Measurements from ENCODE around the gene KRT31. TPM values are rescaled to one million over a fixed set of nuclear protein-coding genes. Genes with fewer than 3 reads are reported as not detected.

Gene KRT31
- not detected in 2 replicates for total RNA-seq

GRCh38 chr17:41396996-41397660 is at the start of gene KRT31:
TSS of gene KRT31 (minus strand) at chr17:41397608. CDS start at chr17:41397539, 69 bp downstream.

GRCh38 chr17:41440531-41441033 is 43.2 kb upstream of the KRT31 start, which contains the start of gene KRT38:
TSS of gene KRT38 (minus strand) at chr17:41440983. CDS start at chr17:41440921, 62 bp downstream.

DNA sequence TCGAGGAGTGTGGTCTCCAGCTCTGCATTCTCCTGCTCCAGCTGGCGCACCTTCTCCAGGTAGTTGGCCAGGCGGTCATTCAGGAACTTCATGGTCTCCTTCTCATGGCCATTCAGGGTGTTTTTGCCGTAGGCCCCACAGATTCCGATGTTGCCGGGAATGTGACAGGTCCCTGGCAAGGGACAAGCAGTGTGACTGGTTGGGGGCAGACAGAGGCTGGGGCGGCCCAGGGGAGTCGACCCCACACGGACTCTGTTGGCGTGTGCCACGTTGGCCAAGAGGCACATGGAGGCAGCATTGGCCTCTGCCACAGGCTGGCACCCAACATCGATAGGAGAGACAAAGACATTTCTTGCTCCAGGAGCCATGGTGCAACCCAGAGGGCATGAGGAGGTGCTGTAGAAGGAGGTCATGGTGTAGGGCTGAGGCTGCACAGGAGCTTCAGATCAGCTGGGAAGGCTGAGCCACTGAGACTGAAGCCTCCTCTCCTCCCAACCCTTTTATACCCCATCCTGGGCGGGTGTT is 26.8 kb upstream of the KRT31 start, which contains the start of gene KRT37:
Gene KRT37 (minus strand): TSS at position 475 of the 525 bp plus-strand sequence. CDS start 62 bp downstream, at position 413.

DNA sequence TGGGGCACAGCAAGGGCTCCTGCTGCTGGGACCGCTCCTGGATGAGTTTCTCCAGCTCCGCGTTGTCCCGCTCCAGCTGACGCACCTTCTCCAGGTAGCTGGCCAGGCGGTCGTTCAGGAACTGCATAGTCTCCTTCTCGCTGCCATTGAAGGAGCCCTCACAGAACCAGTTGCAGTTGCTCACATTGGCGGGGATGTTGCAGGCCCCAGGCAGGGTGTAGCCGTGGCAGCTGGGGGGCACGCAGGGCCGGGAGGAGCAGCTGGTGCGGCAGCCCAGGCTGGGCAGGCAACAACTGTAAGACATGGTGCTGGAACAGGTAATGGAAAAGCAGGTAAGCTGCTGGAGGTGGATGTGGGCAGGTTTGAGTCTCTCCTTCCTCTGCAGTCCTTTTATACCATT is 15.5 kb downstream of the KRT31 start, which contains the start of gene KRT34:
Gene KRT34 (minus strand): TSS at position 364 of the 400 bp plus-strand sequence. CDS start 60 bp downstream, at position 304.

GRCh38 chr17:41369713-41370112 is 27.7 kb downstream of the KRT31 start, which contains the start of gene KRT33B:
TSS of gene KRT33B (minus strand) at chr17:41369813. CDS start at chr17:41369750, 63 bp downstream.

DNA sequence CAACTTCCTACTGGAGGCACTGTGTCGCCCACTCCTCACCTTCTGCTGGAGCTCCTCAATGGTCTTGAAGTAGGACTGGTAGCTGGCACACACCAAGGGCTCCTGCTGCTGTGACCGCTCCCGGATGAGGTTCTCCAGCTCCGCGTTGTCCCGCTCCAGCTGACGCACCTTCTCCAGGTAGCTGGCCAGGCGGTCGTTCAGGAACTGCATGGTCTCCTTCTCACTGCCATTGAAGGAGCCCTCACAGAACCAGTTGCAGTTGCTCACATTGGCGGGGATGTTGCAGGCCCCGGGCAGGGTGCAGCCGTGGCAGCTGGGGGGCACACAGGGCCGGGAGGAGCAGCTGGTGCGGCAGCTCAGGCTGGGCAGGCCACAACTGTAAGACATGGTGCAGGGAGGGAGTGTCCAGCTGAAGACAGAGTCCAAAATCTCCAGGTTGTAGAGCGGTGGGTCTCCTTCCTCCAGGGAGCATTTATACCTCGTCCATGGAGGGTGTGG is 47.0 kb downstream of the KRT31 start, which contains the start of gene KRT33A:
Gene KRT33A (minus strand): TSS at position 448 of the 498 bp plus-strand sequence. CDS start 61 bp downstream, at position 387.

Other genes with a start within 250 kb of the KRT31 start
- gene KRTAP4-5, start 247.8 kb downstream of the KRT31 start, total RNA-seq: not detected in 2 replicates
- gene KRTAP4-4, start 236.9 kb downstream of the KRT31 start, total RNA-seq: not detected in 2 replicates
- gene KRTAP4-3, start 229.4 kb downstream of the KRT31 start, total RNA-seq: not detected in 2 replicates
- gene KRTAP4-2, start 219.4 kb downstream of the KRT31 start, total RNA-seq: not detected in 2 replicates
- gene KRTAP4-1, start 212.7 kb downstream of the KRT31 start, total RNA-seq: not detected in 2 replicates
- not detected in 2 replicates for gene KRTAP9-1, start 207.7 kb downstream of the KRT31 start, total RNA-seq
- gene KRTAP9-2, start 171.0 kb downstream of the KRT31 start, total RNA-seq: not detected in 2 replicates
- not detected in 2 replicates for gene KRTAP9-3, start 165.2 kb downstream of the KRT31 start, total RNA-seq
- gene KRTAP9-8, start 159.6 kb downstream of the KRT31 start, total RNA-seq: not detected in 2 replicates
- gene KRTAP9-4, start 147.9 kb downstream of the KRT31 start, total RNA-seq: not detected in 2 replicates
- not detected in 2 replicates for gene KRTAP9-9, start 142.2 kb downstream of the KRT31 start, total RNA-seq
- gene KRTAP9-6, start 132.2 kb downstream of the KRT31 start, total RNA-seq: not detected in 2 replicates
- not detected in 2 replicates for gene KRTAP9-7, start 121.9 kb downstream of the KRT31 start, total RNA-seq
- not detected in 2 replicates for gene KRTAP29-1, start 94.8 kb downstream of the KRT31 start, total RNA-seq
- gene KRTAP16-1, start 88.3 kb downstream of the KRT31 start, total RNA-seq: not detected in 2 replicates
- gene KRTAP17-1, start 81.9 kb downstream of the KRT31 start, total RNA-seq: not detected in 2 replicates
- gene KRT33A, start 46.8 kb downstream of the KRT31 start, total RNA-seq: not detected in 2 replicates
- not detected in 2 replicates for gene KRT33B, start 27.8 kb downstream of the KRT31 start, total RNA-seq
- gene KRT34, start 15.3 kb downstream of the KRT31 start, total RNA-seq: not detected in 2 replicates
- gene KRT37, start 27.0 kb upstream of the KRT31 start, total RNA-seq: not detected in 2 replicates
- not detected in 2 replicates for gene KRT38, start 43.4 kb upstream of the KRT31 start, total RNA-seq
- gene KRT32, start 69.8 kb upstream of the KRT31 start, total RNA-seq: not detected in 2 replicates
- not detected in 2 replicates for gene KRT35, start 83.5 kb upstream of the KRT31 start, total RNA-seq
- not detected in 2 replicates for gene KRT36, start 92.3 kb upstream of the KRT31 start, total RNA-seq
- gene KRT13, start 108.0 kb upstream of the KRT31 start, total RNA-seq: not detected in 2 replicates
- 0.65 and 2.8 TPM in 2 replicates for gene KRT15, start 121.3 kb upstream of the KRT31 start, total RNA-seq
- 25.5 and 62.2 TPM in 2 replicates for gene KRT19, start 130.7 kb upstream of the KRT31 start, total RNA-seq
- gene KRT9, start 174.5 kb upstream of the KRT31 start, total RNA-seq: not detected in 2 replicates
- gene KRT14, start 189.3 kb upstream of the KRT31 start, total RNA-seq: not detected in 2 replicates
- gene KRT16, start 215.2 kb upstream of the KRT31 start, total RNA-seq: not detected in 2 replicates
- 0.38 TPM in 1 of 2 replicates, not detected in the other for gene KRT17, start 227.0 kb upstream of the KRT31 start, total RNA-seq